ENCODE data around the gene SORL1. TPM values are rescaled to one million over a fixed set of nuclear protein-coding genes. Genes with fewer than 3 reads are reported as not detected.
A peak's percentile ranks its signal among the peaks of the same experiment; 100 is the strongest.

SORL1 gene
- polyA plus RNA-seq, 1 donor from 2014 or later = 6.5 TPM

- Histone ChIP-seq H3K36me3 (ENCODE audit: insufficient read depth, low read length) (no peaks in the 10 kb centered on the region), H3K4me2 (ENCODE audit: low read length) (no peak overlapping the region), H3K4me3 (ENCODE audit: low read length) (no peak overlapping the region), H4K20me1 (ENCODE audit: insufficient read depth) (no peaks in the 10 kb centered on the region), H3K27me3 (ENCODE audit: insufficient read depth, low read depth, low read length) (no peaks in the 10 kb centered on the region), H3K9me3 (ENCODE audit: low read length) (no peaks in the 10 kb centered on the region), H3K9ac (ENCODE audit: low read length) (no peak overlapping the region), H3K79me2 (replicated peaks; ENCODE audit: insufficient read depth, low read length) (no peaks in the 10 kb centered on the region), H3K9me2 (ENCODE audit: insufficient read depth, low read length) (no peaks in the 10 kb centered on the region), H2AFZ (ENCODE audit: low read depth, low read length) (no peak overlapping the region), H3F3A (ENCODE audit: insufficient read depth, low read length, poor library complexity, severe bottlenecking) (no peaks in the 10 kb centered on the region), H3K27ac (ENCODE audit: low read length) (no peak overlapping the region)
- TF ChIP-seq MXI1 (conservative IDR thresholded peaks at IDR 0.05; ENCODE audit: poor library complexity, severe bottlenecking) = no peak
- no peak for TF ChIP-seq REST (IDR thresholded peaks at IDR 0.05; ENCODE audit: borderline replicate concordance)
- TF ChIP-seq EZH2 (IDR thresholded peaks at IDR 0.05; ENCODE audit: borderline replicate concordance, insufficient read depth, low read length, poor library complexity, severe bottlenecking) = no peak
Observed at GRCh38 chr11:121670266-121670665, 218.2 kb downstream of the SORL1 start.

- Histone ChIP-seq H3K9ac (ENCODE audit: low read length) (no peak overlapping the region), H4K20me1 (ENCODE audit: insufficient read depth) (no peaks in the 10 kb centered on the region), H3K27me3 (ENCODE audit: insufficient read depth, low read depth, low read length) (no peaks in the 10 kb centered on the region), H3K27ac (ENCODE audit: low read length) (peak overlapping the region; percentile 61), H3K9me2 (ENCODE audit: insufficient read depth, low read length) (no peaks in the 10 kb centered on the region), H3K4me2 (ENCODE audit: low read length) (no peak overlapping the region), H3K79me2 (replicated peaks; ENCODE audit: insufficient read depth, low read length) (no peaks in the 10 kb centered on the region), H3K36me3 (ENCODE audit: insufficient read depth, low read length) (no peaks in the 10 kb centered on the region), H3F3A (ENCODE audit: insufficient read depth, low read length, poor library complexity, severe bottlenecking) (no peaks in the 10 kb centered on the region), H2AFZ (ENCODE audit: low read depth, low read length) (no peak overlapping the region), H3K9me3 (ENCODE audit: low read length) (no peaks in the 10 kb centered on the region), H3K4me3 (ENCODE audit: low read length) (no peak overlapping the region)
- TF ChIP-seq CTCF (IDR thresholded peaks at IDR 0.05; ENCODE audit: poor library complexity, severe bottlenecking) = no peak
- no peak for TF ChIP-seq POLR2AphosphoS5 (IDR thresholded peaks at IDR 0.05)
- TF ChIP-seq RAD21 (conservative IDR thresholded peaks at IDR 0.05) = no peak
- TF ChIP-seq MXI1 (conservative IDR thresholded peaks at IDR 0.05; ENCODE audit: poor library complexity, severe bottlenecking) = no peak
- no peak for TF ChIP-seq SMC3 (conservative IDR thresholded peaks at IDR 0.05; ENCODE audit: poor library complexity)
- TF ChIP-seq EP300 (conservative IDR thresholded peaks at IDR 0.05; ENCODE audit: poor library complexity, severe bottlenecking) = no peak
- TF ChIP-seq REST (IDR thresholded peaks at IDR 0.05; ENCODE audit: borderline replicate concordance) = no peak
- no peak for TF ChIP-seq EZH2 (IDR thresholded peaks at IDR 0.05; ENCODE audit: borderline replicate concordance, insufficient read depth, low read length, poor library complexity, severe bottlenecking)
- no peak for TF ChIP-seq TAF1 (IDR thresholded peaks at IDR 0.05; ENCODE audit: low read depth)
Observed at GRCh38 chr11:121670805-121671282, 218.7 kb downstream of the SORL1 start.

Measured in neural cell (in vitro differentiated cells).